ENCODE data around the gene CDKN2AIPNL. TPM values are rescaled to one million over a fixed set of nuclear protein-coding genes. Genes with fewer than 3 reads are reported as not detected.

Gene CDKN2AIPNL, protein sequence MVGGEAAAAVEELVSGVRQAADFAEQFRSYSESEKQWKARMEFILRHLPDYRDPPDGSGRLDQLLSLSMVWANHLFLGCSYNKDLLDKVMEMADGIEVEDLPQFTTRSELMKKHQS
- total RNA-seq: 10 to 100 TPM; 28.0 to 33.8 TPM

GRCh38 chr5:134411546-134412266 lies at the start of gene CDKN2AIPNL:
CDKN2AIPNL (minus strand) TSS chr5:134411881; CDS start chr5:134411854, 27 bp downstream.
- Mint-ChIP-seq H3K36me3 (peaks cover 5% of the 10 kb centered on the region), H3K4me3 (peak within 1 kb of the TSS; percentile 96), H3K27ac (peak within 1 kb of the TSS; percentile 87), H3K27me3 (no peaks in the 10 kb centered on the region), H3K9me3 (ENCODE audit: low read depth) (no peaks in the 10 kb centered on the region), H3K4me1 (peaks cover 30% of the 10 kb centered on the region)
- ATAC-seq (peak; percentile 100), DNase-seq (peak; percentile 92)
- CTCF ChIA-PET: interaction anchor here (0.6 to 5.5 kb wide), 37 partner anchors 9 to 415 kb away, joined by 3 to 38 read pairs (median 4); partner anchors contain the start of genes JADE2, PPP2CA and UBE2B

DNA sequence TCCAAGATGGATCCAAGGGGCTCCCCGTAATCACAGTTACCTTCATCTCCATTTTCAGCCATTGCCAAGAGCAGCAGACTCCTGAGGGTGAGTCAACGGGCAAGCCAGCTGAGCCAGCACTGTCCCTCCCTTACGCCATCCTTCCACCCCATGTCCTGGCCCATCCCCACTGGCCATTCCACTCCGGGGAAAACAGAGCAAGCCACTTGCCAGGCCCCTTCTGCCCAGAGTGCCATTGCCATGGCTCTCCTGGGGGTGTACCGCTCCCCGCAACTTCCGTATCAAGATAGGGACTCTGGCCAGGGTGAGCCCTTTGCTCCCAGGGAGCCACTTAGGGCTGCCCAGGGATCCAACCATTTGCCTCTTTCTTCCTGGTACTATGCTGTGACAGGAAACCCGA lies 48.9 kb upstream of the CDKN2AIPNL start:
- Mint-ChIP-seq H3K9me3 (ENCODE audit: low read depth) (no peaks in the 10 kb centered on the region), H3K36me3 (no peaks in the 10 kb centered on the region), H3K27me3 (peaks cover 3% of the 10 kb centered on the region), H3K4me1 (peaks cover 7% of the 10 kb centered on the region), H3K27ac (no peak overlapping the region), H3K4me3 (no peak overlapping the region)
- ATAC-seq: no peak
- no peak for DNase-seq
- CTCF ChIA-PET: interaction anchor here (0.7 kb wide), 1 partner anchor 127 kb away, joined by 4 read pairs; no protein-coding TSS in a partner anchor

- Mint-ChIP-seq H3K4me1 (peaks cover 2% of the 10 kb centered on the region), H3K36me3 (no peaks in the 10 kb centered on the region), H3K4me3 (no peak overlapping the region), H3K9me3 (ENCODE audit: low read depth) (no peaks in the 10 kb centered on the region), H3K27me3 (peaks cover 3% of the 10 kb centered on the region), H3K27ac (no peak overlapping the region)
- DNase-seq (no peak), ATAC-seq (no peak)
- CTCF ChIA-PET: no interaction called here
Observed at GRCh38 chr5:134459491-134459890, 47.8 kb upstream of the CDKN2AIPNL start.

GRCh38 chr5:134459010-134459403 lies 47.3 kb upstream of the CDKN2AIPNL start:
- Mint-ChIP-seq H3K27ac (no peak overlapping the region), H3K9me3 (ENCODE audit: low read depth) (no peaks in the 10 kb centered on the region), H3K4me3 (no peak overlapping the region), H3K36me3 (no peaks in the 10 kb centered on the region), H3K4me1 (peaks cover under 1% of the 10 kb centered on the region), H3K27me3 (peaks cover 3% of the 10 kb centered on the region)
- DNase-seq (no peak), ATAC-seq (no peak)
- CTCF ChIA-PET: no interaction called here

DNA sequence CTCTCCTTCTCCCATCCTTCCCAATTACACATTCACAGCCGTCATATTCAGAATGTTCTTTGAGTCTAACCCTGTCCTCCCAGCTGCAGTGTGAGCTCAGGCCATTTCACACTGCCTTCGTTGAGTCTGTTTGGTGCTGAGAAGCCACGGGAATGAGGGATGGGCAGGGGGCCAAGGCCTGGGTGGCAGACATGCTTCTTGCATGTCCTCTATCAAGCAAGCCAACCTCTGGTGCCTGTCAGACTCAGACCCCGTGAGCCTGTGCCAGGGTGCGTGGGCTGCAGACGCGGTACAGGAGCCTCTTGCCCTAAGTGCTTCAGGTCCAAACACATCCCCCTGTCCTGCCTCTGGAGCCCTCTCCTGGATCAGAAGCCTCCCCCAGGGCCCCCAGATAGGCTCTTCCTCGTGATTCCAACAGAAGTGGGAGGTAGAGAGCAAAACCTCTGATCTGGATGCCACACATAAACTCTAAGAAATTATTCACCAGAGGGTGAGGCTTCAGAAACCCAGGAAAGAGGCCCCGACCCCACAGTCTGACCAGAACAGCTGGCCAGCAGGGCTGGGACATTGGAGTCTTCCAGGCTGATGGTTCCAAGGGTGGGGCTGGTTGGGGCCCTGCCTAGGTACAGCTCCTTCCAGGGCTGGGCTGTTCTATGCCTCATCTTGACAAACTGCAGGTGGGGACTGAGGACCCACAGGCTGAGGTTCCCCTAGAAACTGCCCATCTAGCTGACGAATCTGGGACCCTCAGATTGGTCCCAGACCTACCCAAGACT lies 46.7 kb upstream of the CDKN2AIPNL start:
- peaks cover 3% of the 10 kb centered on the region for H3K27me3 Mint-ChIP-seq
- CTCF ChIA-PET: no interaction called here
- H3K9me3 Mint-ChIP-seq (ENCODE audit: low read depth): no peaks in the 10 kb centered on the region
- H3K4me3 Mint-ChIP-seq: no peak overlapping the region
- H3K4me1 Mint-ChIP-seq: no peaks in the 10 kb centered on the region
- no peak for ATAC-seq
- DNase-seq: no peak
- H3K27ac Mint-ChIP-seq: no peak overlapping the region
- H3K36me3 Mint-ChIP-seq: no peaks in the 10 kb centered on the region

- Mint-ChIP-seq H3K27me3 (peaks cover 3% of the 10 kb centered on the region), H3K9me3 (ENCODE audit: low read depth) (no peaks in the 10 kb centered on the region), H3K4me3 (no peak overlapping the region), H3K4me1 (no peaks in the 10 kb centered on the region), H3K27ac (no peak overlapping the region), H3K36me3 (no peaks in the 10 kb centered on the region)
- CTCF ChIA-PET: no interaction called here
- DNase-seq (no peak), ATAC-seq (no peak)
Observed at GRCh38 chr5:134457801-134458200, 46.1 kb upstream of the CDKN2AIPNL start.

- no peaks in the 10 kb centered on the region for H3K36me3 Mint-ChIP-seq
- CTCF ChIA-PET: no interaction called here
- no peak overlapping the region for H3K4me3 Mint-ChIP-seq
- no peak overlapping the region for H3K27ac Mint-ChIP-seq
- no peaks in the 10 kb centered on the region for H3K4me1 Mint-ChIP-seq
- DNase-seq (no peak), ATAC-seq (no peak)
- peaks cover 3% of the 10 kb centered on the region for H3K27me3 Mint-ChIP-seq
- H3K9me3 Mint-ChIP-seq (ENCODE audit: low read depth): no peaks in the 10 kb centered on the region
Observed at GRCh38 chr5:134456825-134457224, 45.1 kb upstream of the CDKN2AIPNL start.

DNA sequence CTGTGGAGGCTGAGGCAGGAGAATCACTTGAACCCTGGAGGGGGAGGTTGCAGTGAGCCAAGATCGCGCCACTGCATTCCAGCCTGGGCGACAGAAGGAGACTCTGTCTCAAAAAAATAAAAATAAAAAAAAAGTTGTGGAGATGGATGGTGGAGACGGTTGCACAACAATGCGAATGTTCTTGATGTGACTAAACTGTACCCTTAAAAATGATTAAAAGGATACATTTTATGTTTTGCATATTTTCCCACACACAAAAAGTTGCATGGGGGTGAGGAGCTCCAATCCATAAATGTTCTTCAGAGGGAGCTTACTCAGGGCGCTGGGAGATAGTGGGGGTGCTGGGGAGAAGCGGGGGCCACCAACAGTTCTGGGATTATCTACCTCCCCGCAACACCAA lies 43.8 kb upstream of the CDKN2AIPNL start:
- H3K9me3 Mint-ChIP-seq (ENCODE audit: low read depth): no peaks in the 10 kb centered on the region
- peaks cover under 1% of the 10 kb centered on the region for H3K4me1 Mint-ChIP-seq
- no peaks in the 10 kb centered on the region for H3K36me3 Mint-ChIP-seq
- no peak overlapping the region for H3K27ac Mint-ChIP-seq
- H3K4me3 Mint-ChIP-seq: no peak overlapping the region
- CTCF ChIA-PET: interaction anchor here (0.6 kb wide), 1 partner anchor 175 kb away, joined by 3 read pairs; no protein-coding TSS in a partner anchor
- H3K27me3 Mint-ChIP-seq: peaks cover 3% of the 10 kb centered on the region
- DNase-seq (no peak), ATAC-seq (no peak)

DNA sequence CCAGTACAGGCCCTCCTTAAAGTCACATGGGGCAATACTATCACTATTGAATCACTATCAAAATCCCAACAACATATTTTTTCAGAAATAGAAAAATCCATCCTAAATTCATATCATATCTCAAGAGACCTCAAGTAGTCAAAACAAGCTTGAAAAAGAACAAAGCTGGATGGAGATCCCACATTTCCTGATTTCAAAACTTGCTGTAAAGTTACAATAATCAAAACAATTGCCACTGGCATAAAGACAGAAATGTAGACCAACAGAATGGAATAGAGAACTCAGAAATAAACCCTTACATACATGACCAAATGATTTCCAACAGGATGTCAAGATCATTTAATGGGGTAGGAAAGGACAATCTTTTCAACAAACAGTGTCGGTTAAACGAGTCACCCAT lies 41.3 kb upstream of the CDKN2AIPNL start:
- Mint-ChIP-seq H3K4me1 (peaks cover 5% of the 10 kb centered on the region), H3K27ac (no peak overlapping the region), H3K27me3 (peaks cover 3% of the 10 kb centered on the region), H3K9me3 (ENCODE audit: low read depth) (no peaks in the 10 kb centered on the region), H3K36me3 (no peaks in the 10 kb centered on the region), H3K4me3 (no peak overlapping the region)
- DNase-seq: no peak
- no peak for ATAC-seq
- CTCF ChIA-PET: interaction anchor here (0.6 kb wide), 1 partner anchor 31 kb away, joined by 3 read pairs; no protein-coding TSS in a partner anchor

DNA sequence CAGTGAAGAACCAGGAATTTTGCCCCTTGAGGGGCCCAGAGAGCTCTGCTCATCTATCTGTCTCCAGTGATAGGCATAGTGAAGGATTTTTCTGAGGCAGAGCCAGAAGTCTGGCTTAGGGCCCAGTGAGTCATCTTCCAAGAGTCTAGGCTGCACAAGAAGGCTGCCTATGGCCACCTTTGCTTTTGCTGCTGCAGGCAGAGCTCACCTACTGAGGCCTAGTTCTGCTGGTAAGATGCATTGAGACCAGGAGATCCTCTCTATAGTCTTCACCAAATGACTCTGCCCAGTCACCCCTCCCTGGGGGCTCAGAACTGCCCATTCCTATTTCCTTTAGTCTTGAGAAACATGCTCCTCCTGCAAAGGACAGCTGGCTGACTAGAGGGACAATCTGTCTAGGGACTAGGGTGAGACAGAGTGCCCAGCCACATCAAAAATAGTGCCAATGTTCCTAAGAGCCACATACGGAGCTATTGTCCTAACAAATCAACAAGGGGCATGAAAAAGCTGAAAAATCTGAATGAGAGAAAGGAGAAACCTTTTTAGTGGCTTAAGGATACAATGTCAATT lies 40.3 kb upstream of the CDKN2AIPNL start:
- DNase-seq: no peak
- Mint-ChIP-seq H3K9me3 (ENCODE audit: low read depth) (no peaks in the 10 kb centered on the region), H3K4me3 (no peak overlapping the region), H3K27me3 (peaks cover 3% of the 10 kb centered on the region), H3K4me1 (peaks cover 5% of the 10 kb centered on the region), H3K36me3 (no peaks in the 10 kb centered on the region), H3K27ac (no peak overlapping the region)
- no peak for ATAC-seq
- CTCF ChIA-PET: interaction anchor here (0.6 to 1.2 kb wide), 3 partner anchors 14 to 282 kb away, joined by 3 read pairs; partner anchors contain the start of gene CDKN2AIPNL

DNA sequence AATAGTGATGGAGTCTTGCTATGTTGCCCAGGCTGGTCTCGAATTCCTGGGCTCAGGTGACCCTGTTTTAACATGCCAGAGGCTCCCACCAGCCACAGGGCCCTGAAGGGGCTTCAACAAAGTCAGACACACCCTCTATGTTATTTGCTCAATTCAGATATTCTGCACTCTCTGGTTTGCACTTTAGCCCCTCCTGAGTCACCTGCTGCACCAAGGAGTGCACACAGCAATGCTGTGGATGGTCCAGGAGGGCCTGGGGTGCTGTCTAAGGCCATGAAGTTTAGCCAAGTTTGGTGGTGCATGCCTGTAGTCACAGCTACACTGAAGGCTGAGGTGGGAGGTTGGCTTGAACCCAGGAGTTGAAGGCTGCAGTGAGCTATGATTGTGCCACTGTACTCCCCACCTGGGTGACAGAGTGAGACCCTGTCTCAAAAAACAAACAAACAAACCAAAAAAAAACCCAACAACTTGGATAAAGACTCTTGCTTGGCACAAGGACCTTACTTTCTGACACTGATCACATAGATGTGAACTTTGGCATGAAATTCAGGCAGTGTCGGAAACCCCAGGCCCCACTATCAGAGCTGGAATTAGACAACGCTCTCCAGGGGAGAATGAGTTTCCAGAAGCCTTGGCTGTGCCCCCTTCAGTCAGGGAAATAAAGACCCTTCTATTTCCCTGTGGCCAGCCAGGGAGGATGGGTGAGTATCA lies 39.7 kb upstream of the CDKN2AIPNL start:
- ATAC-seq: no peak
- DNase-seq: no peak
- Mint-ChIP-seq H3K4me3 (no peak overlapping the region), H3K4me1 (peaks cover 5% of the 10 kb centered on the region), H3K36me3 (no peaks in the 10 kb centered on the region), H3K27me3 (peaks cover 3% of the 10 kb centered on the region), H3K27ac (no peak overlapping the region), H3K9me3 (ENCODE audit: low read depth) (no peaks in the 10 kb centered on the region)
- CTCF ChIA-PET: interaction anchor here (0.8 to 1.2 kb wide), 2 partner anchors 15 to 40 kb away, joined by 3 read pairs; partner anchors contain the start of gene CDKN2AIPNL

- H3K27me3 Mint-ChIP-seq: no peaks in the 10 kb centered on the region
Observed at GRCh38 chr5:134450374-134450773, 38.7 kb upstream of the CDKN2AIPNL start.

DNA sequence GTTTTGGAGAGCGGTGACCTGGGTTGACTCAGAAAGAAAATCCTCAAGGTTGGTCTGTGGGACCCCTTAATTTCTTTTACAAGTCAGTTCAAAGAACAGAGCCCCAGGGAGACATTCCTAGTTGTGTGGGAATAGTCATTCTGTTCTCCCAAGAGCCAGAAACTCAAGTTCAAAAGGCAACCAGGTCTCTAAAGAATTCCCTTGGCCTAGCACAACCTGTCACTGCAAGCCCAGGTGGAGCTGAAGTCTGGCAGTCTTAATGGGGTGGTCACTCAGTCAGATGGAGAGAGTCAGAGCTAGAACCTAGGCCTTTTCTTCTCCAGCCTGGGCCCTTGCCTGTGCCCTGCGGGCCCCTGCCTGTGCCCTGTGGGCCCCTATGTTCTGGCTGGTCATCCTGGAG lies 37.5 kb upstream of the CDKN2AIPNL start:
- no peaks in the 10 kb centered on the region for H3K36me3 Mint-ChIP-seq
- CTCF ChIA-PET: interaction anchor here (0.6 kb wide), 1 partner anchor 79 kb away, joined by 3 read pairs; no protein-coding TSS in a partner anchor
- no peak for DNase-seq
- H3K9me3 Mint-ChIP-seq (ENCODE audit: low read depth): no peaks in the 10 kb centered on the region
- H3K4me1 Mint-ChIP-seq: peaks cover 5% of the 10 kb centered on the region
- H3K27ac Mint-ChIP-seq: no peak overlapping the region
- no peak overlapping the region for H3K4me3 Mint-ChIP-seq
- no peaks in the 10 kb centered on the region for H3K27me3 Mint-ChIP-seq
- no peak for ATAC-seq

More at GRCh38 chr5:134450374-134450773, 38.7 kb upstream of the CDKN2AIPNL start:
- Mint-ChIP-seq H3K4me3 (no peak overlapping the region), H3K27ac (no peak overlapping the region), H3K36me3 (no peaks in the 10 kb centered on the region), H3K4me1 (peaks cover 5% of the 10 kb centered on the region), H3K9me3 (ENCODE audit: low read depth) (no peaks in the 10 kb centered on the region)
- no peak for DNase-seq
- ATAC-seq: no peak
- CTCF ChIA-PET: no interaction called here

Data from activated CD8-positive, alpha-beta memory T cell treated with anti-CD3 and anti-CD28 coated beads, Interleukin-2, amount 10 ng/mL, durations not matched to agents 7 days and 5 days (primary cell).